WTC11 (cell line): ENCODE measurements around the gene IQCK.

ENCODE experiments used
- AFF4 ChIP-seq: sonication (generic); formaldehyde crosslinking; IDR thresholded peaks from 2 replicates; pipeline ENCODE4 v1.8.1; 2023; ENCODE audit warnings: mild to moderate bottlenecking, missing genetic modification reagents, borderline replicate concordance
- ATF2 ChIP-seq: sonication (generic); formaldehyde crosslinking; IDR thresholded peaks from 2 replicates; pipeline ENCODE4 v1.8.1; 2022; ENCODE audit warnings: low read depth, missing genetic modification reagents, borderline replicate concordance
- ATF3 ChIP-seq: sonication (generic); formaldehyde crosslinking; conservative IDR thresholded peaks from 2 replicates; pipeline ENCODE4 v1.8.1; 2022; ENCODE audit warnings: mild to moderate bottlenecking, missing genetic modification reagents
- CDX4 ChIP-seq: fragments of 250-450 bp; sonication (Bioruptor Pico); IDR thresholded peaks from 2 replicates; pipeline ENCODE4 v1.9.0; 2021; ENCODE audit warnings: moderate library complexity, mild to moderate bottlenecking, inconsistent platforms, borderline replicate concordance
- CTCF ChIP-seq: fragments of 200-600 bp; IDR thresholded peaks from 2 replicates; pipeline ENCODE4 v1.8.0; 2022; ENCODE audit warnings: antibody characterized with exemption
- FOXP1 ChIP-seq: sonication (generic); formaldehyde crosslinking; IDR thresholded peaks from 2 replicates; pipeline ENCODE4 v1.8.0; 2022; ENCODE audit warnings: missing genetic modification reagents, mild to moderate bottlenecking, moderate library complexity, borderline replicate concordance
- SP1 ChIP-seq: sonication (generic); formaldehyde crosslinking; conservative IDR thresholded peaks from 2 replicates; pipeline ENCODE4 v1.8.1; 2022; ENCODE audit warnings: missing genetic modification reagents
- ZNF121 ChIP-seq: sonication (generic); formaldehyde crosslinking; IDR thresholded peaks from 2 replicates; pipeline ENCODE4 v1.8.0; 2023; ENCODE audit warnings: missing genetic modification reagents
- ZNF416 ChIP-seq: fragments of 250-450 bp; sonication (Bioruptor Pico); IDR thresholded peaks from 2 replicates; pipeline ENCODE4 v1.9.0; 2021; ENCODE audit warnings: mild to moderate bottlenecking, inconsistent platforms
- TF ChIP-seq, protein P1 (sequence below): sonication (generic); formaldehyde crosslinking; IDR thresholded peaks from 2 replicates; pipeline ENCODE4 v1.8.1; 2023; ENCODE audit warnings: mild to moderate bottlenecking, missing genetic modification reagents, moderate library complexity
- TF ChIP-seq, protein P2 (sequence below): sonication (generic); formaldehyde crosslinking; IDR thresholded peaks from 2 replicates; pipeline ENCODE4 v1.8.0; 2022; ENCODE audit warnings: mild to moderate bottlenecking, missing genetic modification reagents

DNA sequence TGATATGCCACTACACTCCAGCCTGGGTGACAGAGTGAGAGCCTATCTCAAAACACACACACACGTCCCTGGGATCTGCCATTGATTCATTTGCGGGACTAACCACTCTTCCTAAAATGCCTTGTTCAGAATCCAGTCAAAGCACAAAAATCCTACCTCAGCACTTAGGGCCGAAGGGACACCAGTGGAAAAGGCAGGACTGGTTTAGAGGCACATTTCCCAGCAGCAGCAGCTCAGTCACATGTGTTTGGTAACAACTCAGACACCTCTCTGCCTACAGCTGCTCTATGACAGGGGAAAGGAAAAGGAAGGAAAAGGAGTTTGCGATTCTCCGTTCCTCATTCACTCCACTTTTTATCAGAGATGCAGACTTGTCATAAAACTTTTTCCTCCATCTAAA, 12.2 kb upstream of the IQCK start:
- TF ChIP-seq ZNF121 (CRISPR knock-in tag) (no peak), CTCF (no peak), ATF2 (CRISPR knock-in tag) (no peak), ZNF416 (CRISPR knock-in tag) (no peak), AFF4 (no peak), CDX4 (no peak), FOXP1 (CRISPR knock-in tag) (no peak), ATF3 (no peak), SP1 (CRISPR knock-in tag) (no peak)
- TF ChIP-seq, protein P1, sequence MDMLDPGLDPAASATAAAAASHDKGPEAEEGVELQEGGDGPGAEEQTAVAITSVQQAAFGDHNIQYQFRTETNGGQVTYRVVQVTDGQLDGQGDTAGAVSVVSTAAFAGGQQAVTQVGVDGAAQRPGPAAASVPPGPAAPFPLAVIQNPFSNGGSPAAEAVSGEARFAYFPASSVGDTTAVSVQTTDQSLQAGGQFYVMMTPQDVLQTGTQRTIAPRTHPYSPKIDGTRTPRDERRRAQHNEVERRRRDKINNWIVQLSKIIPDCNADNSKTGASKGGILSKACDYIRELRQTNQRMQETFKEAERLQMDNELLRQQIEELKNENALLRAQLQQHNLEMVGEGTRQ: no peak
- TF ChIP-seq, protein P2, sequence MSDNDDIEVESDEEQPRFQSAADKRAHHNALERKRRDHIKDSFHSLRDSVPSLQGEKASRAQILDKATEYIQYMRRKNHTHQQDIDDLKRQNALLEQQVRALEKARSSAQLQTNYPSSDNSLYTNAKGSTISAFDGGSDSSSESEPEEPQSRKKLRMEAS: no peak
